ENCODE results near the gene GABRG3.

GRCh38 chr15:26954403-26954802 is 16.6 kb upstream of the GABRG3 start:
- TF ChIP-seq CTCF (IDR thresholded peaks at IDR 0.05; ENCODE audit: poor library complexity) (no peak), EZH2 (IDR thresholded peaks at IDR 0.05; ENCODE audit: borderline replicate concordance) (no peak), EZH2phosphoT487 (IDR thresholded peaks at IDR 0.05; ENCODE audit: low read depth, severe bottlenecking, unreplicated experiment) (no peak)
